Osteoblast (primary cell): Measurements from ENCODE around the gene TAF9. TPM values are rescaled to one million over a fixed set of nuclear protein-coding genes. Genes with fewer than 3 reads are reported as not detected.

Experiments used
- DNase-seq: peaks from one replicate; pipeline ENCODE4 v3.0.0; 2011; ENCODE audit warnings: low spot score, mixed read lengths; ENCODE audit not compliant: insufficient read length; ENCODE audit errors: missing footprints
- H2AFZ ChIP-seq: 2 replicates; pipeline ENCODE4 v1.6.0; 2011; ENCODE audit warnings: mild to moderate bottlenecking, low read length
- H3K27ac ChIP-seq: 2 replicates; pipeline ENCODE4 v1.5.1; 2011; ENCODE audit warnings: mild to moderate bottlenecking, low read depth, low read length, moderate library complexity
- H3K27me3 ChIP-seq: 2 replicates; pipeline ENCODE4 v1.6.0; 2012; ENCODE audit warnings: mild to moderate bottlenecking, control low read depth, inconsistent platforms, low read length, moderate library complexity; ENCODE audit not compliant: insufficient read depth
- H3K36me3 ChIP-seq: 2 replicates; pipeline ENCODE4 v1.5.1; 2011; ENCODE audit warnings: mild to moderate bottlenecking, low read length, control low read depth, moderate library complexity; ENCODE audit not compliant: insufficient read depth
- H3K4me1 ChIP-seq: 2 replicates; pipeline ENCODE4 v1.5.1; 2011; ENCODE audit warnings: mild to moderate bottlenecking, low read length, control low read depth, moderate library complexity; ENCODE audit not compliant: insufficient read depth
- H3K4me2 ChIP-seq: 2 replicates; pipeline ENCODE4 v1.6.0; 2011; ENCODE audit warnings: mild to moderate bottlenecking, low read length; ENCODE audit not compliant: insufficient read depth
- H3K4me3 ChIP-seq: fragments of 200-600 bp; sonication (generic); 3 replicates; pipeline ENCODE4 v1.5.1; 2012; ENCODE audit warnings: mild to moderate bottlenecking, low read length, inconsistent platforms; ENCODE audit not compliant: insufficient read depth
- H3K79me2 ChIP-seq: 2 replicates; pipeline ENCODE4 v1.6.0; 2012; ENCODE audit warnings: mild to moderate bottlenecking, low read length, control low read depth, inconsistent platforms; ENCODE audit not compliant: insufficient read depth
- H3K9me3 ChIP-seq: 2 replicates; pipeline ENCODE4 v1.5.1; 2011; ENCODE audit warnings: low read depth, low read length, control low read depth
- H4K20me1 ChIP-seq: 2 replicates; pipeline ENCODE4 v1.6.0; 2012; ENCODE audit warnings: mild to moderate bottlenecking, low read length, control low read depth; ENCODE audit not compliant: insufficient read depth
- CTCF ChIP-seq: IDR thresholded peaks from 2 replicates; pipeline ENCODE4 v1.5.1; 2011; ENCODE audit warnings: mild to moderate bottlenecking, low read depth, low read length, moderate library complexity; ENCODE audit errors: extremely low read depth
- total RNA-seq: library from RNA; depleted of rRNA; stranded (reverse); fragments of >200 nt; gene quantifications from 2 replicates; pipeline ENCODE4 v1.2.3, GENCODE V29; 2012

TAF9 gene
- total RNA-seq, 1 donor, result 84.7 TPM

GRCh38 chr5:69359699-69360098, 9.6 kb downstream of the TAF9 start:
- Histone ChIP-seq H3K27ac (no peak overlapping the region), H3K27me3 (no peaks in the 10 kb centered on the region), H3K36me3 (peaks cover 20% of the 10 kb centered on the region), H3K79me2 (peaks cover 70% of the 10 kb centered on the region), H3K4me2 (no peak overlapping the region), H3K4me3 (no peak overlapping the region), H2AFZ (no peak overlapping the region), H3K4me1 (no peaks in the 10 kb centered on the region), H3K9me3 (no peaks in the 10 kb centered on the region), H4K20me1 (peaks cover 2% of the 10 kb centered on the region)
- DNase-seq, result no peak
- TF ChIP-seq CTCF, result no peak

- H3K27ac ChIP-seq, result no peak overlapping the region
- H3K4me2 ChIP-seq, result no peak overlapping the region
- no peak overlapping the region for H2AFZ ChIP-seq
- TF ChIP-seq CTCF, result no peak
- H3K27me3 ChIP-seq, result no peaks in the 10 kb centered on the region
- H3K4me1 ChIP-seq, result no peaks in the 10 kb centered on the region
- no peaks in the 10 kb centered on the region for H3K9me3 ChIP-seq
- peaks cover 3% of the 10 kb centered on the region for H3K79me2 ChIP-seq
- no peak for DNase-seq
- peaks cover 32% of the 10 kb centered on the region for H3K36me3 ChIP-seq
- no peaks in the 10 kb centered on the region for H4K20me1 ChIP-seq
- H3K4me3 ChIP-seq, result no peak overlapping the region
Measured at GRCh38 chr5:69350664-69351063, 18.7 kb downstream of the TAF9 start.

DNA sequence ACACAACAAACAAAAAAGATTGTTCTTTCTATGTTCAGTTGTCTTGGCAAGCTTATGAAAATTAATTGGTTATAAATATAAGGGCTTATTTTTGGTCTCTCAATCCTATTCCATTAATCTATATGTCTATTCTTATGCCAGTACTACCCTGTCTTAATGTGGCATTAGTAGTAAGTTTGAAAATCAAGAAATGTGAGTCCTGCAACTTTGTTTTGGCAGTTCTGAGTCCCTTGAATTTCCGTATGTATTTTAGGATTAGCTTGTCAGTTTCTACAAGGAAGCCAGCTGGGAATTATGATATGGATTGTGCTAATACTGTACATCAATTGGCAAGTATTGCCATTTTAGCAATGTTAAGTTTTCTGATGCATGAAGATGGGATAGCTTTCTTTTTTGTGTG, 26.2 kb downstream of the TAF9 start:
- no peaks in the 10 kb centered on the region for H3K36me3 ChIP-seq
- no peaks in the 10 kb centered on the region for H3K9me3 ChIP-seq
- H2AFZ ChIP-seq, result no peak overlapping the region
- no peaks in the 10 kb centered on the region for H3K79me2 ChIP-seq
- no peak overlapping the region for H3K27ac ChIP-seq
- no peak for DNase-seq
- no peaks in the 10 kb centered on the region for H3K4me1 ChIP-seq
- TF ChIP-seq CTCF, result no peak
- no peaks in the 10 kb centered on the region for H3K27me3 ChIP-seq
- H3K4me2 ChIP-seq, result no peak overlapping the region
- H3K4me3 ChIP-seq, result no peak overlapping the region
- H4K20me1 ChIP-seq, result no peaks in the 10 kb centered on the region

- Histone ChIP-seq H3K9me3 (no peaks in the 10 kb centered on the region), H3K4me3 (no peak overlapping the region), H3K27me3 (no peaks in the 10 kb centered on the region), H3K4me1 (no peaks in the 10 kb centered on the region), H4K20me1 (no peaks in the 10 kb centered on the region), H3K36me3 (no peaks in the 10 kb centered on the region), H3K79me2 (no peaks in the 10 kb centered on the region), H2AFZ (no peak overlapping the region), H3K27ac (no peak overlapping the region), H3K4me2 (no peak overlapping the region)
- TF ChIP-seq CTCF, result no peak
- DNase-seq, result no peak
Measured at GRCh38 chr5:69341520-69342161, 27.7 kb downstream of the TAF9 start.
